C4-2B (cell line): ENCODE data around the gene ST8SIA5.

Source experiments
- H3K27ac ChIP-seq: fragments of 450-650 bp; 2 replicates; pipeline ENCODE4 v1.5.1; 2017
- CTCF ChIP-seq: fragments of 450-650 bp; conservative IDR thresholded peaks from 2 replicates; pipeline ENCODE4 v1.5.1; 2017; ENCODE audit warnings: mild to moderate bottlenecking
- ZFX ChIP-seq: fragments of 450-650 bp; IDR thresholded peaks from 2 replicates; pipeline ENCODE4 v1.6.1; 2017

Gene ST8SIA5

GRCh38 chr18:46755315-46756024, 1.4 kb downstream of the ST8SIA5 start:
- H3K27ac ChIP-seq: no peak overlapping the region
- TF ChIP-seq CTCF: no peak
- no peak for TF ChIP-seq ZFX

DNA sequence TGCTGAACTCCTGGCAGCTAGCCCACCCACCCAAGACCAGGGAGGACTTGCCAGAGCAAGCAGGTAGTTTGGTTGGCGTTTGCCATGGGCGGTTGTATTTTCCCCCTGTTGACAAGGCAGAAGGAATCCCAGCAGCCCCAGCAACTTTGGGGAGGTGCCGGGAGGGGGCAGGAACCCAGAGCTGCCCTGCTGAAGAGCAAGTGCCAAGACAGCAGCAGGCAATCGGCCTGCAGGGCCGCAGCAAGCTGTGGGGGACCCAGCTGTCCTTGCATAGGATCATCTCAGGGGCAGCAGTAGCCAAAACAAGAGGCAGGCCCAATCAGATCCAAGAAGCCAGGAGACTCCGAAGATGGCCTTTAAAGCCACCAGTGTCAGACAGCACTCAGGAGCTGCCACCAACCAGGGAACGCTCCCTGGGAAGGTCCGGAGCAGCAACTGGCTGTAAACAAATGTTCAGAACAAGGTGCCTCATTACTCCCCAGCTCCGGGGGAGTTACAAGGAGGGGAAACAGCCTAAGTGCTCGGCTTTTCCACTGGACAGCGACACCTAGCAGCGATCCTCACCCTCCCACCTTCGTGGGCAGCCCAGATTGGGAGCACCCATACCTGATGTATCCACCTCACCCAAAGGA, 2.1 kb downstream of the ST8SIA5 start:
- no peak for TF ChIP-seq ZFX
- TF ChIP-seq CTCF: no peak

GRCh38 chr18:46754188-46754587, 2.7 kb downstream of the ST8SIA5 start:
- TF ChIP-seq ZFX (no peak), CTCF (no peak)
- no peak overlapping the region for H3K27ac ChIP-seq

More for the DNA sequence above, 2.1 kb downstream of the ST8SIA5 start:
- H3K27ac ChIP-seq: no peak overlapping the region

GRCh38 chr18:46751882-46752281, 5.0 kb downstream of the ST8SIA5 start:
- H3K27ac ChIP-seq: no peak overlapping the region
- TF ChIP-seq CTCF (no peak), ZFX (no peak)

DNA sequence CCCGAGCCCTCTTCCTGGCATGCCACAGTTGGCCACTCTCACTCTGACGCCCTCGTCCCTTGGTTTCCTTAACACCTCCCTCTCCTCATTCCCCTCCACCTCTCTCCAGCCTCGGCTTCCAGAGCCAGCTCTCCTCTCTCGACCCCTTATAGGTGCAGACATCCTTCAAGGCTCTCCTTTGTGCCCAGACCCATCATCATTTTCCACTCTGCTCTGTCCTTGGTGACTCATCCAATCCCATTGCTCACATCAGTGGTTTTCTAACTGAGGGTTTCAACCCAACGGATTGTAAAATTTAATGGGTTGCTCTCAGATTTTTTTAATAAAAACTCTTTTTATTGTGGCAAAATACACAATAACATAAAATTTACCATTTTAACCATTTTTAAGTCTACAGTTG, 6.2 kb downstream of the ST8SIA5 start:
- H3K27ac ChIP-seq: no peak overlapping the region
- no peak for TF ChIP-seq CTCF
- no peak for TF ChIP-seq ZFX

GRCh38 chr18:46748466-46748865, 8.4 kb downstream of the ST8SIA5 start:
- H3K27ac ChIP-seq: no peak overlapping the region
- TF ChIP-seq ZFX (no peak), CTCF (no peak)

DNA sequence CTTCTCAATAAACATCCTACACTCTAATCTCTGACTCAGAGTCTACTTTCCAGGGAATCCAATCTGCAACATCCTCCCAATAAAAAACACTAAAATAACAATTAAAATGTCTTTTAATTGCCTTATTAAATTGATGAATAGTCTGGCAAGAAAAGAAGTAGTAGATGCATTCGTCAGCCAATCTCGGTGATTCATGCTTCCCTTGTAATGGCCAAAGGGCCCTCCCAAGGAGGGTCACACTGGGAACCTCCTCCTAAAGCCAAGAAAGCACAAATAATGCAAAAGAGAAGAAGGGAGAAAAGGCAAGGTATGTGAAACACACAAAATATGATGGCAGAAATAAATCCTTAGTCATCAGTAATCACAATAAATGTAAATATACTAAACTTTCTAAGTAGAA, 16.8 kb downstream of the ST8SIA5 start:
- TF ChIP-seq ZFX (no peak), CTCF (no peak)
- H3K27ac ChIP-seq: no peak overlapping the region
